Adipocyte (in vitro differentiated cells): ENCODE data around the gene TMEM238.

Experiments used
- DNase-seq: peaks from one replicate; pipeline ENCODE4 v3.0.0-alpha.2; 2015; ENCODE audit warnings: low read depth
- H3K27me3 ChIP-seq: replicated peaks from 2 replicates; pipeline ENCODE4 v1.7.0; 2013; ENCODE audit warnings: mild to moderate bottlenecking, low read length, moderate library complexity; ENCODE audit not compliant: control insufficient read depth, insufficient read depth
- H3K36me3 ChIP-seq: 2 replicates; pipeline ENCODE4 v1.7.0; 2013; ENCODE audit warnings: low read length, mild to moderate bottlenecking, moderate library complexity; ENCODE audit not compliant: control insufficient read depth, insufficient read depth, severe bottlenecking
- H3K4me1 ChIP-seq: 2 replicates; pipeline ENCODE4 v1.7.0; 2013; ENCODE audit warnings: mild to moderate bottlenecking, low read length, moderate library complexity; ENCODE audit not compliant: control insufficient read depth, insufficient read depth
- H3K4me3 ChIP-seq: 2 replicates; pipeline ENCODE4 v1.7.0; 2013; ENCODE audit warnings: mild to moderate bottlenecking, low read length, moderate library complexity
- H3K9ac ChIP-seq: 2 replicates; pipeline ENCODE4 v1.7.0; 2013; ENCODE audit warnings: mild to moderate bottlenecking, low read length, moderate library complexity
- H3K9me3 ChIP-seq: 2 replicates; pipeline ENCODE4 v1.7.0; 2013; ENCODE audit warnings: mild to moderate bottlenecking, low read length, moderate library complexity; ENCODE audit not compliant: control insufficient read depth

TMEM238 gene

DNA sequence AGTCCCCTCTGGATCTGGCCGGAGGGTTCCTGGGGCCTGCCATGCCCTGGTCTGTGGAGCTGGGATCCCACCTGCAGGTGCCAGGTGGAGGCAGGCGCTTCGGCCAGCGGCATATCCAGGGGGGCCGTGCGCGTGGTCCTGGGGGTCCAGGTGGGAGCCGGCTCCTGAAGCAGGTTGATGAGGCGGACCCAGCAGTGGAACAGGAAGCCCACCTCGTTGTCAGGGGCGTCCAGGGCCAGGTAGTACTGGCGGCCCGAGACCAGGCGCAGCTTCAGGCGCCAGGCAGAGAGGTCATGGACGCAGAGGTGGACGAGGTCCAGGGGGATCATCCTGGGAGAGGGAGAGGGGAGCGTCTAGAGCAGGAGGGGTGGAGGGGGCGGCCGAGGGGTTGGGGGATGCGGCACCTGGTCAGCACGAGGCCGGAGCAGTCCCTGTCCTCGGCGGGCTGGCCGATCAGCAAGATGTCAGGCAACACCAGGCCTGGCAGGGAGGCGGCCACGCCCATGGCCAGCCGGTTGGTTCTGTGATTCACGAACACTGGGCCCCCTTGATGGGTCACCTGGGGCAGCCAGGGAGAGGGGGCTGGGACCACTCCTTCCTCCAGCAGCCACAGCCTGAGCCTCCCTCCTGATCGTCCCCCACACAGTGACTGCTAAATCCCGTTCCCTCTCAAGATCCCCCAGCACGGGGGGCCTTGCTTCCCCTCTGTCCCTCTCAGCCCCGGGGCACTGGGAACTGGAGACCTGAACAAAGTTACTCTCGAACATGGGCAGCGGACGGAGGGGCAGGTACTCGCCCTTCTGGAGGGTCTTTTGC, 21.7 kb downstream of the TMEM238 start:
- Histone ChIP-seq H3K9ac (no peak overlapping the region), H3K4me3 (no peak overlapping the region), H3K4me1 (no peaks in the 10 kb centered on the region), H3K9me3 (no peaks in the 10 kb centered on the region), H3K27me3 (peaks cover under 1% of the 10 kb centered on the region), H3K36me3 (no peaks in the 10 kb centered on the region)
- no peak for DNase-seq

DNA sequence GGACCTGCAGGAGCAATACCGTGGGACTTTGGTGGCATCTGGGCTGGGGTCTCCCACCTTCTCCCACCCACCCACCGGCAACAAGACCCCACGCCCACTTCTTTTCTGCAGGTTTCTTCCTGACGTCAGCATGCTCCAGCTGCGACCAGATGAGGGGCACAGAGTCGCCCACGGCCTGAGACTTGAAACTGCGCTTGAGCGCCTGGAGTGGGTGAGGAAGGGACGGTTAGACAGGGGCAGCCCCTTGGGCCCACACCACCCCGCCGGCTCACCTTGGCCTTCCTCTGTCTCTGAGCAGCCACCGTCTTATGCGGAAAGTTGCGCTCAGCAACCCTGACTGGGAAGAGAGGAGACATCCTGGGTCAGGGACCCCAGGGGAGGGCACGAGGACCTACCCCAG, 23.2 kb downstream of the TMEM238 start:
- H3K4me3 ChIP-seq: no peak overlapping the region

DNA sequence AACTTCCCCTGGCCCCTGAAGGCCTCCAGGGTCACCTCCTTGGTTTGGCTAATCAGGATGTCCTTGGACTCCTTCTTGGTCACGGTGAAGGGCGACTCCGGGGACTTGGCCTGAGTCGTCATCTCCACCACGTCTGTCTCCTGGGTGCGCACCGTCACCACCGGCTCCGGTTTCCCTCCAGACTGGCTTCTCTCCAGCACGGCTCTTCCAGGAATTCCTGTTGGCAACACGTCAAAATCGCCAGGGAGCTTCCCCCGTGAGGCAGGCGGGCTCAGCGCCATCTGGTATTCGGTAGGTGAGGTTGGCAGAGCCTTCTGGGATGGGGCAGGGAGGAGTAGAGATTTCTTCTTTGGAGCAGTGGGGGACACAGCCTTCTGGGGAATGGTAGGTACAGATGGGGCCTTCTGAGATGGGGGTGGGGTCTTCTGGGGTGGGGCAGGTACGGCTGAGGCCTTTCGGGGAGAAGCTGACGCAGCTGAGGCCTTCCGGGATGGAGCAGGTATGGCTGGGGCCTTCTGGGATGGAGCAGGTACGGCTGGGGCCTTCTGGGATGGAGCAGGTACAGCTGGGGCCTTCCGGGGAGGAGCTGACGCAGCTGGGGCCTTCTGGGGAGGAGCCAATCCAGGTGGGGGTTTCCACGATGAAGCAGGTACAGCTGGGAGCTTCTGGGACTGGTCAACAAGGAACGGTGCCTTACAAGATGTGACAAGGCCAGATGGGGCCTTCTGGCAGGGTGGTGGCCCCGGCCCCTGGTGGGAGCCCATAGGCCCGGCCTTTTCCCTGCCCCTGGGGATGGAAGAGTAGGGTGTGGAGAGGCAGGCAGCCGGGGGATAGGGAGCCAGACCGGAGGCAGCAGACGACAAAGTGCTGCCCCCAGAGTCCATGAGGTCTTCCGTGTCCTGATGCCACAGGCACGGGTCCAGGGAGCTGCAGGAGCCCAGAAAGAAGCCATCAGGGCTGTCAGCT, 24.9 kb downstream of the TMEM238 start:
- Histone ChIP-seq H3K27me3 (peaks cover 6% of the 10 kb centered on the region), H3K4me1 (no peaks in the 10 kb centered on the region), H3K9ac (no peak overlapping the region), H3K9me3 (no peaks in the 10 kb centered on the region), H3K36me3 (no peaks in the 10 kb centered on the region), H3K4me3 (no peak overlapping the region)
- no peak for DNase-seq

More for the DNA sequence above, 23.2 kb downstream of the TMEM238 start:
- Histone ChIP-seq H3K27me3 (peaks cover 5% of the 10 kb centered on the region), H3K9me3 (no peaks in the 10 kb centered on the region), H3K9ac (no peak overlapping the region), H3K4me1 (no peaks in the 10 kb centered on the region), H3K36me3 (no peaks in the 10 kb centered on the region)
- DNase-seq: no peak

DNA sequence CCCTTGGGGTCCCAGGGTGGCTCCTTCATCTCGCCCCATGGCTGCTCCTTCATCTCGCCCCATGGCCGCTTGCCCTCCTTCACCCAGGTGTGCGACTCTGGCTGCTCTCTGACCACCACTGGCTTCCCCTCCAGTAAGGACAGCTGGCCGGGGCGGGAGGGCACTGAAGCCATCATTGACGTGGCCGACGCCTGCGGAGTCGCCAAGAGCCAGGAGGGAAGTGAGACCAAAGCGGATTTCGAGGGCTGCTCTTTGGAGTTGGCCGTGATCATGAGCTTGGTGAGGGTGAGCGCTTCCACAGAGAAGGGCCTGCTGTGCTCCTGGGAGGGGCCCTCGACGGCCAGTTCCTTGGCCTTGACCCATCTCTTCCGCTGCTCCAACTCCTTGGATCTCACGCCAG, 25.6 kb downstream of the TMEM238 start:
- H3K4me3 ChIP-seq: no peak overlapping the region
- peaks cover 10% of the 10 kb centered on the region for H3K27me3 ChIP-seq
- DNase-seq: no peak
- H3K36me3 ChIP-seq: no peaks in the 10 kb centered on the region
- no peak overlapping the region for H3K9ac ChIP-seq
- no peaks in the 10 kb centered on the region for H3K9me3 ChIP-seq
- no peaks in the 10 kb centered on the region for H3K4me1 ChIP-seq

DNA sequence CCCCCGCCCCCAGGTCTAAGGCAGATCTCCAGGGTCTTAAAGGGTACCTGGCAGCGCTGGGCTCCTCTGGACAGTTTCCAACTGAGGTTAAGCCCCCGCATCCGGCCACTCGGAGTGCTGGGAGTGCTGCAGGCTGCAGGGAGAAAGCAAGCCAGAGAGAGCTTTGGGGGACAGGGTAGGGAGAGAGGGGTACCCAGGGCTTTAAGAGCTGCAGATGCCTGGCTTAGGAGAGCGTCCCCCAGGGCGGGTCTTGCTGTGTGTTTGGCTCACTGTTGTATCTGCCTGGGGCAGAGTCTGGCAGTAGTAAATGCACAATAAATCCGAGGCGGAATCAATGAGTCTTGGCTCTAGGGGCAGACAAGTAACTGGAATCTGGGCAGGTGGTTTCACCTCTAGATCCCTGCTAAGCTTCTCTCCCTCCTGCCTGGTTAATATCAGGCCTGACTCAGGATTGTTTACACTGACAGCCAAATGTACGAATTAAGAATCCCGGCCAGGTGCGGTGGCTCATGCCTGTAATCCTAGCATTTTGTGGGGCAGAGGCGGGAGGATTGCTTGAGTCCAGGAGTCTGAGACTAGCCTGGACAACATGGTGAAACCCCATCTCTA, 28.8 kb downstream of the TMEM238 start:
- Histone ChIP-seq H3K4me1 (no peaks in the 10 kb centered on the region), H3K9me3 (no peaks in the 10 kb centered on the region), H3K36me3 (no peaks in the 10 kb centered on the region), H3K27me3 (peaks cover 37% of the 10 kb centered on the region), H3K9ac (no peak overlapping the region), H3K4me3 (no peak overlapping the region)
- DNase-seq: no peak

DNA sequence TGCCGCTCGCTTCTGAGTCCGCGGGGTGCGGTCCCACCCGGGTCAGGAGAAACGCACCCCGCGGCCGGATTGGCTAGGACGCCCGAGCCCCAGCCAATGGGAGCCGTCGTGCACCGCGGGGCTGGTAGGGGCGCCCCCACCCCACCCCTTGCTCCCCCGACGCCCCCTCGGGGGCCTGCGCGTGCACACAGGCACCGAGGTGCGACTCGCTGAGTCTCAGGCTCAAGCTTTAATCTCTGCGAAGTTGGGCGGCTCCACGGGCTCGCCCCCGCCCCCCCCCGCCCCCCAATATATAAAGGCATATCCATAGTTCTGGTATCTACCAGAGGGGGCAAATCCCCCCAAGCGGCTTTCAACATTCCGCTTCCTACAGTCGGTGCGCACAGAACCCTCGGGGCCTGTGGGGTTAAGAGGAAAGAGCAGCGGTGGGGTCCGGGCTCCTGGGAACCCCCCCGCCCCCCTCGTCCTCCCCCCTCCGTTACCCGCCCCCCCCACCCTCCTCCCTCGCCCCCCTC, 29.3 kb downstream of the TMEM238 start, which contains the start of gene COX6B2:
COX6B2 (minus strand) TSS at position 22 of the 515 bp plus-strand sequence. CDS start 198 bp downstream, outside the sequence.
- DNase-seq: no peak
- H3K9me3 ChIP-seq: no peaks in the 10 kb centered on the region
- H3K27me3 ChIP-seq: peaks cover 37% of the 10 kb centered on the region
- no peaks in the 10 kb centered on the region for H3K4me1 ChIP-seq
- H3K4me3 ChIP-seq: peak within 1 kb of the TSS; percentile 54
- no peaks in the 10 kb centered on the region for H3K36me3 ChIP-seq
- no peak within 1 kb of the TSS for H3K9ac ChIP-seq

DNA sequence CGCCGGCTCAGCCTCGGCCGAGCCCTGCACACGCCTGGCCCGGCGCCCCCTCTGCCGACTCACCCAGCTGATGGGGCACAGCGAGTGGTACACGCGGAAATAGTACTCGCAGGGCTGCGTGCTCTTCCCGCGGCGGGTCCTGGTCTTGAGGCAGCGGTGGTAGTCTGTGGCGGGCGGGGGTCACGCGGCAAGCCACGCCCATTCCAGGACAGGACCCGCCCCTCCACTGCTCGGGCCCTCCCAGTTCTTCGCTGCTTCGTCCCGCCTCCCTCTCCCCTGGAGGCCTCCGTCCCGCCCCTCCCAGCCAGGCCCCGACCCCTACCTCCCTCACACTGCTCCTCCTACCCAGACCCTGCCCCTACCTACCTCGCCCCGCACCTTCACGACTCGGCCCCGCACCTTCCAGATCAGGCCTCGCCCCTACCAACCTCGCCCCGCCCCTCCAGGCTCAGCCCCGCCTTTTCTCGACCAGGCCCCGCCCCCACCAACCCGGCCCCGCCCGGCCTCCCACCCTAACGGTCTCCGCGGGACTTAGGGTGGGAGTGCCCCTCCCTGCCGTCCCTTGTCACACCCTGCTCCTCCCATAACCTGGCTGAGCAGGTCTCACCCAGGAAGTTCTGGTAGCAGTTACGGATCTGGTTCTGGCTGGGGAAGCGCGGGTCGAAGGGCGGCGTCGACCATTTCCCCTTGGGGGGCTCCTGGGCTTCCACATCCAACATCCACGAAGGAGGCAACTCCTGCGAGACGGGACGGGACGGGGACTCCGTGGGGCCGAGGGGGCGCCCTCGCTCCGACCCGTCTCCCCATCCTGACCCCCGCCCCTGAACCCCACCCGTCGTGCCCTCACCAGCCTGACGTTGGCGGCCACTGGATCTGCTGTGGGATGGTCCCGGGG, 30.0 kb downstream of the TMEM238 start:
- Histone ChIP-seq H3K4me3 (peak overlapping the region; percentile 54), H3K27me3 (peaks cover 37% of the 10 kb centered on the region), H3K9me3 (no peaks in the 10 kb centered on the region), H3K9ac (no peak overlapping the region), H3K36me3 (no peaks in the 10 kb centered on the region), H3K4me1 (no peaks in the 10 kb centered on the region)
- peak; percentile 74 for DNase-seq

DNA sequence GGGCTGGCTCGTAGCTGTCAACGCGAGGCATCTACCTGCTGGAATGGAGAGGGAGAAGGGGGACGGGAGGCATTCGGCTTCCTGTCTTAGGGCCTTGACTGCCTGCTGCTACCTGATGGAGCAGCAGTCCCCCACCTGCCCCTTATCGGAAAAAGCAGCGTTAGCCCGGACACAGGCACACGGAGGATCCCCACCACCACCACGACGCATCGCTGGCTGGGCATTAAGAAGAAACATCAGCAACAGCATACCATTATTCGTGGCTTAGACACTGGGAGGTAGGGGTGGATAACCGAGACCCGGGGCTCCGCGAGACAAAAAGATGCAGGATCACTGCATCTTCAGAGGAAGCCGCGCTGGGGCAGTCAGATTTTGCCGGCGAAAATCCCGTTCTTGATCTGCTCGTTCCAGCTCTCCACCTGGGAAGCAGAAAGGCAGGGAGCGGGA, 30.7 kb downstream of the TMEM238 start:
- Histone ChIP-seq H3K4me3 (peak overlapping the region; percentile 54), H3K27me3 (peaks cover 37% of the 10 kb centered on the region), H3K9ac (no peak overlapping the region), H3K9me3 (no peaks in the 10 kb centered on the region), H3K36me3 (no peaks in the 10 kb centered on the region), H3K4me1 (no peaks in the 10 kb centered on the region)
- no peak for DNase-seq

DNA sequence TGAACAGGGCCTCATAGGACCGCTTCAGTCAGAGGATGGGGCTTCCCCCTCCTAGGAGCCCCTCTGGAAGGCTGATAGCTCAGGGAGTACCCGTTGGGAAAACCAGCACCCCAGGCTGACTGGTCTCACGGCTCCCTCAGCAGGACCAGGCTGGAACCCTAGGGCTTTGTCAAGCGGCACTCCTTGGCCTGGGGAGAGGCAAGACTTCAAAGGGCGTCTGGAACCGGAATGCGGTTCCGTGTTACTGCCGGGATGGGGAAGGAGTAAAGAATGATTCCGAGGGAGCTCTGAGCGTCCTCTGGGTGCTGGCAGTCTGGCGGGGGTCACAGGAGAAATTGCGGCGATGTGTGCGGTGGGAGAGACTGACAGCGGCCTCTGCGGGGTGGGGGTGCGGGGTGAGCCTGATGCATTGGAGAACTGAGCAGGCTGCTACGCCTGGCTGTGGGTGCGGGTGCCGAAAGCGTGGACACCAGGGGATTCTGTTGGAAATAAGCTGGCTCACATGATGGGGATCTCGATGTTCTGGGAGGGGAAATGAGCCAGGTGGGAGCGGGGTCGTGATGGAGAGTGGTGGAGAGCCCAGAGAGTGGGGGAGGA, 31.4 kb downstream of the TMEM238 start:
- peaks cover 37% of the 10 kb centered on the region for H3K27me3 ChIP-seq
- no peak overlapping the region for H3K4me3 ChIP-seq
- H3K9me3 ChIP-seq: no peaks in the 10 kb centered on the region
- no peaks in the 10 kb centered on the region for H3K36me3 ChIP-seq
- H3K9ac ChIP-seq: no peak overlapping the region
- no peaks in the 10 kb centered on the region for H3K4me1 ChIP-seq
- DNase-seq: no peak

DNA sequence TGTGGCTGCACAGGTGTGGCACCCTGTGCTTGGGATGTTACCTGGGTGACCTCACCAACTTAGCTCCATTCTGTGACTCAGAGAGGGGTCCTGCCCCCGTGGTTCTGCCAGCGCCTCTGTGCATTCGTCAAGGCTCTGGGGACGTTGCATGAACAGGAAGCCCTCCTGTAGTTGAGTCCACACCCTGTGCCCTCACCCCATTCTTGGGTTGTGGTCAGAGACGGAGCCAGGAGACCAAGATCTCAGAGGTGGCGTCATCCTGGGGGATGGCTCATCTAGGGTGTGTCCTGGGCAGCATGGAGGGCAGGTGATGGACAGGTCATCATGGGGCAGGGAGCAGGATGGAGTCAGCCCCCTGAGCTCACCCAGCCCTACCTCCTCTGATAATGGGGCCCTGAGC, 32.1 kb downstream of the TMEM238 start:
- H3K27me3 ChIP-seq: peaks cover 34% of the 10 kb centered on the region
- H3K9ac ChIP-seq: no peak overlapping the region
- H3K4me1 ChIP-seq: no peaks in the 10 kb centered on the region
- no peaks in the 10 kb centered on the region for H3K9me3 ChIP-seq
- H3K36me3 ChIP-seq: no peaks in the 10 kb centered on the region
- no peak overlapping the region for H3K4me3 ChIP-seq
- DNase-seq: no peak
